PFSK-1 (cell line): ENCODE measurements around the gene WDR70.

Experiments used
- FOXP2 ChIP-seq: optimal IDR thresholded peaks from 2 replicates; pipeline ENCODE3; 2011; ENCODE audit warnings: borderline replicate concordance, control low read depth, inconsistent platforms; ENCODE audit not compliant: insufficient read depth; ENCODE audit errors: extremely low read length, extremely low read depth
- POLR2AphosphoS5 ChIP-seq: IDR thresholded peaks from 2 replicates; pipeline ENCODE4 v1.6.1; 2012; ENCODE audit warnings: low read depth, mild to moderate bottlenecking, control low read depth, low read length, moderate library complexity
- REST ChIP-seq, 2 experiments: IDR thresholded peaks; 2 replicates each; pipeline versions ENCODE4 v1.6.1 to v1.8.0; 2011 to 2012; ENCODE audit warnings: low read depth in 2 of 2, low read length in 2 of 2, control low read depth in 1 of 2, inconsistent platforms in 1 of 2, mild to moderate bottlenecking in 1 of 2, moderate library complexity in 1 of 2; ENCODE audit not compliant: insufficient read depth in 1 of 2
- SIN3A ChIP-seq: IDR thresholded peaks from 2 replicates; pipeline ENCODE4 v1.6.1; 2012; ENCODE audit warnings: mild to moderate bottlenecking, low read length, moderate library complexity, borderline replicate concordance; ENCODE audit not compliant: insufficient read depth
- TAF1 ChIP-seq: IDR thresholded peaks from 2 replicates; pipeline ENCODE4 v1.6.1; 2012; ENCODE audit warnings: low read length, control low read depth, borderline replicate concordance; ENCODE audit not compliant: insufficient read depth

WDR70 gene

GRCh38 chr5:37756248-37756647 is 377.1 kb downstream of the WDR70 start:
- TF ChIP-seq SIN3A (no peak), POLR2AphosphoS5 (no peak), REST (IDR thresholded peaks at IDR 0.05; ENCODE audit: insufficient read depth in 1 of 2, low read depth in 2 of 2, low read length in 2 of 2) (no peak), FOXP2 (no peak), TAF1 (no peak)

GRCh38 chr5:37757980-37758582 is 379.0 kb downstream of the WDR70 start:
- no peak for TF ChIP-seq FOXP2
- TF ChIP-seq REST (IDR thresholded peaks at IDR 0.05; ENCODE audit: insufficient read depth in 1 of 2, low read depth in 2 of 2, low read length in 2 of 2), result no peak
- no peak for TF ChIP-seq SIN3A
- TF ChIP-seq POLR2AphosphoS5, result no peak
- no peak for TF ChIP-seq TAF1

DNA sequence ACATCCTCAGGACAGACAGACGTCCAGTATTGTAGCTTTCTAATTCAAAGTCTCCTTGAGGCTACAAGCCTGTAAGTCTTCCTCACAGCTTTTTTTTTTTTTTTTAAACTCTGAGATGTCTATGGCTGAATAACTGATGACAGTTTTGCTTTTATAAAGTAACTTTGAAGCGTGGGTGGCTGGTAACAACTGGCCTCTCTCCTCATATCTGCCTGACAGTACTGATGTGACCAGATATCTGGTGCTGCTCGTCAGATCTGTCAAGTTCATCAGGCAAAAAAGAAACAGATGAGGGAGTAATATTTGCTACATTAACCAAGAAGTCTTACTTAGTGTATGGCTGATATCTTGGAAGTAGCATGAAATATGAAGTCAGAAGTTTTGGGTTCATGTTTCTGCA is 388.1 kb downstream of the WDR70 start:
- TF ChIP-seq REST (IDR thresholded peaks at IDR 0.05; ENCODE audit: insufficient read depth in 1 of 2, low read depth in 2 of 2, low read length in 2 of 2) (no peak), SIN3A (no peak), FOXP2 (no peak), POLR2AphosphoS5 (no peak), TAF1 (no peak)

GRCh38 chr5:37767961-37768360 is 388.8 kb downstream of the WDR70 start:
- no peak for TF ChIP-seq SIN3A
- no peak for TF ChIP-seq TAF1
- no peak for TF ChIP-seq REST (IDR thresholded peaks at IDR 0.05; ENCODE audit: insufficient read depth in 1 of 2, low read depth in 2 of 2, low read length in 2 of 2)
- TF ChIP-seq FOXP2, result no peak
- no peak for TF ChIP-seq POLR2AphosphoS5
